Measurements from ENCODE around the gene SLC31A1.
"Not testable (repeated sequence)": the region's sequence is repeated elsewhere in the genome, so short reads cannot be mapped to it uniquely, and the experiment has no call there.

Gene SLC31A1

GRCh38 chr9:113267911-113268566 lies 46.7 kb downstream of the SLC31A1 start:
- DNase-seq = no peak

DNA sequence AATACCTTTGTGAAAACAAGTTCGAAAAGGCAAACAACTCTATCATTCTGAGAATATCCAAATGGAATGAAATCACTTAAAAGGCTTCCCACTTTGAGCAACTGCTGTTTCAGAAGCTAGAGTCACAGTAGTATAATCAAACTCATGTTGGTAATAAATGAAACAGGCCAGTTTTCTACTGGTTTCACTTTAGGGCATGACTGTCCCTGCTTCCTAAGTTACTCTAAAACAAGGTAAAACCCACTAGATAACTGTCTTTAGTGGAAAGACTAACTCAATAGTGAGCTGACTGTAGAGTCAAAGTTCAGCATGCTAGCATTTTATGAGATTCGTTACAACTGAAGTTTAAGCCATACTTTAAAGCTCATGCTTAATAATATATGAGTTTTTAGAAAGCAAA lies 48.0 kb downstream of the SLC31A1 start:
- no peak for DNase-seq

DNA sequence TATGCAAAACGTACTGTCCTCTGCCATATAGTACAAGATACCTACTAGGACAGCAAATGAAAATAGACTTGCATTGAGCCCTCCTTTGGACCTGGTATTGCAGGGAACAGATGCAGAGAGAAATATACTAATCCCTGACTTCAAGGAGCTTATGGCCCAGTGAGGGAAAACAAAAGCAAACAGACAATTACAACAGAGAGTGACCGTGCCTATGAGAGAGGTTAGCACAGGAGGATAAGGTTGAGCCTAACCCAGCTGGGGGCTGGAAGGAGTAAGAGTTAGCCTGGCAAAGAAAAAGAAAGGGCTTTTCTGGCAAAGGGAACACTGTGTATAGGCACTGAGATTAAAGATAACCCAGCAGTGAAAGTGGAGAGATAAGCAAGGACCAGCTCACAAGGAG lies 48.5 kb downstream of the SLC31A1 start:
- DNase-seq = no peak

GRCh38 chr9:113274474-113275156 lies 53.3 kb downstream of the SLC31A1 start:
- DNase-seq = peak; percentile 32

DNA sequence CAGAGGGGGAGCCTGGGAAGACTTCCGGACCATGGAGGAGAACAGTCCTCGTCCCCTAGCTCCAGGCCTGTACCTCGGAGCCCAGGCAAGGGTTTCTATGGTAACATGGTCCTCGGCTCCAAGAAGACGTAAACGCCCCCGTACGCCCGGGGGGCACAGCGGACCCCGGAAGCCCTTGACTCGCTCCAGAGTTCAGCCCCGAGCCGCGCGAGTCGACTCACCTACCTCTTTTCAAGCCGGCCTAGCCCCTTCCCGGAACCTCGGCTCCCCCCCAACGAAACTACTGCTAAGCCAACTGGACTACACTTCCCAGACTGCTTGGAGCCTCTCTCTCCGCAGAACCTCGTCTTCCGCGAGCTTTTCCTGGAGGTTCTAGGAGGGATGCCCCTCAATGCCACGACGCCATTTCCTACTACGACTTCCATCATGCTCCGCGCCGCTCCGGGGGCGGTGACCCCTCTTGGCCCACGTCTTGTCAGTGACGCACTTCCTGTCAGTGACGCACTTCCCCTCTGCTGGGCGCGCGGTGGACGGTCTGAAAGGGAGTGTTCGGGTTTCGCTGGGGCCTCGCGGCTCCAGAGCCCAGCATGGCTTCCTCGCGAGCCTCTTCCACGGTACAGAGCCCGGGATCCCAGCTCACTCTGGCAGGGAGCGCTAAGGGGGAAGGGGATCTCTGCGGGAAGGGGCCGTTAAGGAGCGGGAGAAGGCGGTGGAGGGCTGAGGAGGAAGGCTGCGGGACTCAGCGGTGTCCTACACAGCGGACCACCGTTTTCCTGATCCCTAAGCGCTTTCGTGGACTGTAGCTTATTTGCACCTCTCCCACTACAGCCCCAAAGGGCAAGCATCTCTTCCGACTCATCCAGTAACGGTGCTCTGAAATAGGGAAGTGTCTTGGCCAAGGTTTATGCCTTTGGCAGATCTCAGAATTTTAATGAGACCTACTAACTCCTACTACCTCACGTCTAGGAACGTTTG lies 54.1 kb downstream of the SLC31A1 start, which contains the start of the genes CDC26 and PRPF4:
Gene CDC26 (minus strand): TSS at position 416 of the 975 bp plus-strand sequence. CDS start 3,065 bp downstream, outside the sequence.
Gene PRPF4 (plus strand): TSS at position 502 of the 975 bp plus-strand sequence. CDS start 86 bp downstream, at position 588.
- DNase-seq = peak; percentile 98

GRCh38 chr9:113278840-113279239 lies 57.5 kb downstream of the SLC31A1 start:
- no peak for DNase-seq

DNA sequence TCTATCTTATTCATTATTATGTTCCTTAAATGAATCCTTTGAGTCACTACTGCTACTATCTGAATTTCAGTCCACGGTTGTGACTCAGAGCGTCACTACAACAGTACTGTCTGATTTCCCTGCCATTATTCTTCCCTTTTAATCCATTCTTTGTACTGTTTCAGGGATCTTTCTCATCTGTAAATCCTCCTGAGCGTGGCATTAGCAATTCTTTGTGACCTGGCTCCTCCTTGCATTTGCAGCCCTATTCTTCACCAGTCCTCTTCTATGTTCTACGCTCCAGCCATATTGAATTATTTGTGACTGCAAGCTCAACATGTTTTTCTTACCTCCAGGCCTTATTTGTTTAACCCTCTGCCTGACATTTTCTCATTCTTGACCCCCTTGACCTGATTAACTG lies 60.0 kb downstream of the SLC31A1 start:
- no peak for DNase-seq

DNA sequence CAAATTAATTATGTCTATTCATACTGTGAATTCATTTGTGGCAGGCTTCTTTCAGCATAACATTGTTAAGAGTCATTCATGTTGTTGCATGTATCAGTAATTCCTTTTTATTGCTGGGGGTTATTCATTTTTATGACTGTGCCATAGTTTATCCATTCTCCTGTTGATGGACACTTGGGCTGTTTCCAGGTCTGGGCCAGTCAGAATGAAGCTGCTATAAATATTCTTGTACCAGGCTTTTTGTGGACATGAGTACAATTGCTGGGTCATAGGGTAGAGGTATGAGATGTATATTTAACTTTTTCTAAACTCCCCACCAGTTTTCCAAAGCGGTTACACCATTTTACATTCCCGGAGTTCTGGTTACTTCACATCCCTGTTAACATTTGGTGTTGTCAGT lies 67.7 kb downstream of the SLC31A1 start:
- no peak for DNase-seq

GRCh38 chr9:113290052-113290607 lies 68.8 kb downstream of the SLC31A1 start:
- no peak for DNase-seq

- DNase-seq = no peak
Measured at GRCh38 chr9:113293285-113293878, 72.0 kb downstream of the SLC31A1 start.

DNA sequence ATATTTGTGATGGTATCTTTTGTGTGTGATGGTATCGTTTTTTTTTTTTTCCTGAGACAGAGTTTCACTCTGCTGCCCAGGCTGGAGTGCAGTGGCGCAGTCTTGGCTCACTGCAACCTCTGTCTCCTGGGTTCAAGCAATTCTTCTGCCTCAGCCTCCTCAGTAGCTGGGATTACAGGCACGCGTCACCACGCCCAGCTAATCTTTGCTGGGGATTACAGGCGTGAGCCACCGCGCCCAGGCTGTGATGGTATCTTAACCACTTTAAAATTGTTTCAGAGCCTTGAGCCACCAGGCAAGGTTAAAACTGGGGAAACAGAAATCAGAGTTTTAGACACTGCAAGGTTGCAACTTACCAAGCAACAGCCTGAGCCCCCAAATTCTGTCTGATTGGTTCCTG lies 74.9 kb downstream of the SLC31A1 start:
- DNase-seq = not testable (repeated sequence)

- no peak for DNase-seq
Measured at GRCh38 chr9:113296796-113297558, 75.6 kb downstream of the SLC31A1 start.

DNA sequence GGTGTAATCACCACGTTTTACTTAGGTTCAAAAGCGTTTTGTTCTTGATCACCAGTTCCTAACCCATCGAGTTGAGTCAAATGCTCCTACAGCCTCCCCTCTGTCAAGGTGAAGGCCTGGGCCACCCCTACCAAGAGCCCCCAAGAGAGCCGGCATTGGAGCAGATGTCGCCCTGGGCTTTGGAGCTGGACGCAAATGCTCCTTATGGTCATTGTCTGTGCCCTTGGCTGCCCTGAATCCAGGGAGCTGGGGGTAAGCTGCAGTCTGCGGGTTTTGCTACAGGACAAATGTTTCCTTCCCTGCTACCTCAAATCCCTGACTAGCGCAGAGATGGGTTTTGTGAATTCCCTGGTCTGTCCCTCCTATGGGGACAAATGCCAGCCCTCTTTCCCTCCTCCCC lies 77.0 kb downstream of the SLC31A1 start:
- DNase-seq = no peak

DNA sequence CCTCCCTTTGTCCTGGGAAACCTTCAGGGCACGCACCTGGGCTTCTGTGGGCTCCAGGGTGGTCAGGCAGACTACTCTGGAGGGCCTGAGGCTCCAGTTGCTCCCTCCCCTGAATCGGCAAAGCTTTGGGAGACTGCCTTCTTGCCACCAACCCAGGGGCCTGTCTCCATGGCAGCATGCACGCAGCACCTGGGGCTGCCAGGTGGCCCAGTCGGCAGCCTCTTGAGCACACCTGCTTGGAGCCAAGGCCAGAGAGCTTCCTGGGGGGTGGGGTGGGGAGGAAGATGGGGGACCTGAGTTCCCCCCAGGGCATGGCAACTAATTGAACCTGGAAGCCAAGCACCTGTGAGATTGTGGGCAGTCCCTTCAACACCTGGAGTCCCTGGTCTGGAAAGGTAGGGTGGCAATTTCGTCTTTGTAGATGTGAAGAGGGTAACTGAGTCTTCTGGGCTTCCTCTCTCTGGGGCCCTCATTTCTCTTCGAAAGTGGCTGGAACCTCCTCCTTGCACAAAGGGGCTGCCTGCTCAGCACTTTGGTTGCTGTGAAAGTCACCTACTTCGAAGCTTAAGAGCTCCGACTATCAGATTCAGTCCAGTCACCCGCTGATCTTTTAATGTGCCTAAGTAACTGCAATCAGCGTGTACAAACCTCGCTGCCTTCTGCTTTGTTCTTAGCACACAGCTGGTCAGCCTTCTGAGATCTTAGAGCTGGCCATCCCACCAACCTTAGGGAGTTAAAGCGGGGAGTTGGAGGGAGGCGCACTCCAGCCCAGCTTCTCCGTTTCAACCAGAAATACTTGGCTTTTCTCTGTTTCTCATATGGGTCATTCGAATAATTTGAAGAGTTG lies 77.8 kb downstream of the SLC31A1 start:
- no peak for DNase-seq

- DNase-seq = no peak
Measured at GRCh38 chr9:113299800-113300292, 78.5 kb downstream of the SLC31A1 start.

DNA sequence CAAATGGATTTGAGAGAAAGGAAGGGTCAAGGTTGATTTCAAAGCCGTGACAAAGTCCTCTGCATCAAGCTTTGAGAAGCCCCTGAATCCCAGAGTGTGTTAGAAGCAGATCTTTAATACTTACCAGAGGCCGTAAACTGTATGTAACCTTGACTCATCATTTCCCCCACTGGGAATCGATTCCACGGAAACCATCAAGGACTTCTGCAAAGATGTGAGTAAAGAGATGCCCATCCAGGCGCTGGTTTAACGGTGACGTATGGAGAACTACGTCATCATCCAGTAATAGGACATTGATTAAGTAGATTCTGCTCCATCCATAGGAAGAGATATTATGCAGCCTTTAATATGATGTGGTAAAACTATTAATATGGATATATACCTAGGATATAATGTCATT lies 80.2 kb downstream of the SLC31A1 start:
- no peak for DNase-seq

DNA sequence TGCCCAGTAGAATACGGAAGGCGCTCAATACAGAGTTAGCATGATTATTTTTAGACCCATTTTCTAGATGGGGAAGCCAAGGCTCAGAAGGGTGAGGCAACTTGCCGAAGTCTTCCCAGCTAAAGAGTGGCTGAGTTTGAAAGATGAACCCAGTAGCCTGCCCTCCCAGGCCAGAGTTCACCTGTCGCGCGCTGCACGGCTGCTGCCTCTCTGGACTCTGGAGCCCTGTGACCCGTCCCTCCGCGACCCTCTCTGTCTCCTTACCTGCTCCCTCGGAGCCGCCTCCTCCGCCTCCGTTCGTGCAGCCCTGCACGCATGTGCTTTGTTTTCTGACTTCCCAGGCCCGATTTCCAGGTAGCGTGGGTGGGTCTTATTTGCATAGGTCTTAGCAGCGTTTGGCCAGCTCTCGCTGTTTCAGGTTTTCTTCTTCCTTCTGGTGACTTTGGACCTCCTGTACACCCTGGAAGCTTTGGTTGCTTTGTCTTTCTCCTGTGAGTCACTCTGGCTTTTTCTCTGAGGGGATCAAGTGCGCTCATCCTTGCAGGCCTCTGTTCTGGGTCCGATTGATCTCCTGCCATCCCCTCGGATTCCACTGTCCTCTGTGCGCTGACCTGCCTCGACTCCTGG lies 81.6 kb downstream of the SLC31A1 start, which contains the start of gene RNF183:
Gene RNF183 (minus strand): TSS at position 585 of the 627 bp plus-strand sequence. CDS start 5,192 bp downstream, outside the sequence.
- no peak for DNase-seq

- no peak for DNase-seq
Measured at GRCh38 chr9:113306566-113306965, 85.2 kb downstream of the SLC31A1 start.

DNA sequence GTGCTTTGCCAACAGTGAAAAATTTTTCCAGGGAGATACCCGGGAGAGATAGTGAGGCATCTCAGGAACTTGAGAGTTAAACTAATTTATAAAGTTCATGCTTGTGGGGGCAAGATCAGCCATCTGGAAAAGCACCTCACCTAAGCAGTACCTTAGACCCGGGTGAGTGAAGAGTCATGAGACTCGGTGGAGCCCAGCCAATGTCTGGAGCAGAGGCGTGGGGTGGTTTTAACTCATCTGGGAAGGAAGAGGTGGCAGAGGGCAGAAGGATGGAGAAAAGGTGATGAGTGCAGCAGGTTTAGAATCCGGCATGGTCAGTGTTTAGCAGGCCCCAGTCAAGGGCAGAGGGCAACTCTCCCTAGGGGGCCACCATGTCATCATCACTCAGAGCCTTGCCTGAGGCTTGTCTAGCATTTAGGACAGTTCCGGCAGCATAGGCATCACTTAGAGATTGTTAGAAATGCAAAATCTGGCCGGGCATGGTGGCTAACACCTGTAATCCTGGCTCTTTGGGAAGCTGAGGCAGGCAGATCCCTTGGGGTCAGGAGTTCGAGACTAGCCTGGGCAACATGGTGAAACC lies 86.1 kb downstream of the SLC31A1 start:
- no peak for DNase-seq

Measured in NCI-H226 (cell line).